ENCODE data around the gene IGF2R. TPM values are rescaled to one million over a fixed set of nuclear protein-coding genes. Genes with fewer than 3 reads are reported as not detected.

The IGF2R gene
- total RNA-seq, 1 experiment from 2014 or later: 51.2 TPM

- no peak for DNase-seq (ENCODE audit: low spot score)
Measured at GRCh38 chr6:159976686-159977254, 7.9 kb downstream of the IGF2R start.

- no peak for DNase-seq (ENCODE audit: low spot score)
Measured at GRCh38 chr6:159977255-159977903, 8.5 kb downstream of the IGF2R start.

GRCh38 chr6:159977904-159978268 is 9.0 kb downstream of the IGF2R start:
- DNase-seq (ENCODE audit: low spot score): no peak

- peak; percentile 13 for DNase-seq (ENCODE audit: low spot score)
Measured at GRCh38 chr6:159978291-159979135, 9.6 kb downstream of the IGF2R start.

- DNase-seq (ENCODE audit: low spot score): no peak
Measured at GRCh38 chr6:159979136-159979874, 10.4 kb downstream of the IGF2R start.

GRCh38 chr6:159980474-159980873 is 11.6 kb downstream of the IGF2R start:
- DNase-seq (ENCODE audit: low spot score): no peak

- no peak for DNase-seq (ENCODE audit: low spot score)
Measured at GRCh38 chr6:159981071-159981402, 12.2 kb downstream of the IGF2R start.

- no peak for DNase-seq (ENCODE audit: low spot score)
Measured at GRCh38 chr6:159981403-159982245, 12.7 kb downstream of the IGF2R start.

- no peak for DNase-seq (ENCODE audit: low spot score)
Measured at GRCh38 chr6:159982731-159983506, 14.0 kb downstream of the IGF2R start.

- DNase-seq (ENCODE audit: low spot score): no peak
Measured at GRCh38 chr6:159983641-159984080, 14.8 kb downstream of the IGF2R start.

GRCh38 chr6:159984268-159984786 is 15.4 kb downstream of the IGF2R start:
- no peak for DNase-seq (ENCODE audit: low spot score)

GRCh38 chr6:159985296-159985945 is 16.5 kb downstream of the IGF2R start:
- DNase-seq (ENCODE audit: low spot score): no peak

- DNase-seq (ENCODE audit: low spot score): no peak
Measured at GRCh38 chr6:159988983-159989454, 20.1 kb downstream of the IGF2R start.

- DNase-seq (ENCODE audit: low spot score): no peak
Measured at GRCh38 chr6:159989492-159990480, 20.9 kb downstream of the IGF2R start.

GRCh38 chr6:159992366-159992765 is 23.5 kb downstream of the IGF2R start:
- DNase-seq (ENCODE audit: low spot score): no peak

- no peak for DNase-seq (ENCODE audit: low spot score)
Measured at GRCh38 chr6:159995405-159995804, 26.5 kb downstream of the IGF2R start.

GRCh38 chr6:159996087-159996622 is 27.3 kb downstream of the IGF2R start:
- DNase-seq (ENCODE audit: low spot score): no peak

Data from HT-29 (cell line).